Loucy (cell line): ENCODE measurements around the gene ATRNL1.

Experiments
- H2AFZ ChIP-seq: fragments of 200-600 bp; sonication (generic); 2 replicates; pipeline ENCODE4 v1.6.0; 2016; ENCODE audit warnings: antibody characterized with exemption, mild to moderate bottlenecking, low read length, moderate library complexity
- H3F3A ChIP-seq: fragments of 200-600 bp; 2 replicates; pipeline ENCODE4 v1.6.0; 2016; ENCODE audit warnings: antibody characterized with exemption, low read depth, mild to moderate bottlenecking
- H3K27me3 ChIP-seq: fragments of 200-600 bp; sonication (generic); 2 replicates; pipeline ENCODE4 v1.6.1; 2014; ENCODE audit warnings: low read length, mild to moderate bottlenecking; ENCODE audit not compliant: insufficient read depth, poor library complexity, severe bottlenecking
- H3K36me3 ChIP-seq: fragments of 200-600 bp; sonication (generic); 2 replicates; pipeline ENCODE4 v1.6.1; 2016; ENCODE audit warnings: low read length; ENCODE audit not compliant: insufficient read depth
- H3K4me1 ChIP-seq: fragments of 200-600 bp; sonication (generic); 2 replicates; pipeline ENCODE4 v1.5.1; 2014; ENCODE audit warnings: low read length, mild to moderate bottlenecking; ENCODE audit not compliant: insufficient read depth, poor library complexity, severe bottlenecking
- H3K4me2 ChIP-seq: fragments of 200-600 bp; sonication (generic); 2 replicates; pipeline ENCODE4 v1.6.0; 2014; ENCODE audit warnings: antibody characterized with exemption, low read length, low read depth, mild to moderate bottlenecking; ENCODE audit not compliant: poor library complexity, severe bottlenecking
- H3K4me3 ChIP-seq: fragments of 200-600 bp; sonication (generic); 2 replicates; pipeline ENCODE4 v1.5.1; 2014; ENCODE audit warnings: low read length, mild to moderate bottlenecking, mixed read lengths; ENCODE audit not compliant: poor library complexity, severe bottlenecking
- H3K79me2 ChIP-seq: fragments of 200-600 bp; sonication (generic); 2 replicates; pipeline ENCODE4 v1.6.1; 2014; ENCODE audit warnings: low read length; ENCODE audit not compliant: insufficient read depth
- H3K9ac ChIP-seq: fragments of 200-600 bp; sonication (generic); 2 replicates; pipeline ENCODE4 v1.6.0; 2014; ENCODE audit warnings: mild to moderate bottlenecking, low read depth, low read length, moderate library complexity; ENCODE audit not compliant: poor library complexity, severe bottlenecking
- H3K9me2 ChIP-seq: fragments of 200-600 bp; sonication (generic); replicated peaks from 2 replicates; pipeline ENCODE4 v1.6.1; 2016; ENCODE audit warnings: low read depth, low read length, mixed read lengths
- H3K9me3 ChIP-seq: fragments of 200-600 bp; sonication (generic); 2 replicates; pipeline ENCODE4 v1.6.1; 2014; ENCODE audit warnings: mild to moderate bottlenecking, antibody characterized with exemption, low read length, low read depth; ENCODE audit not compliant: insufficient read depth
- H4K20me1 ChIP-seq: fragments of 200-600 bp; sonication (generic); 2 replicates; pipeline ENCODE4 v1.6.0; 2014; ENCODE audit warnings: antibody characterized with exemption, low read length, mild to moderate bottlenecking; ENCODE audit not compliant: insufficient read depth, poor library complexity, severe bottlenecking
- CTCF ChIP-seq: fragments of 200-600 bp; sonication (generic); conservative IDR thresholded peaks from 2 replicates; pipeline ENCODE4 v1.5.1; 2014; ENCODE audit warnings: mild to moderate bottlenecking, antibody characterized with exemption, low read length
- EZH2phosphoT487 ChIP-seq: fragments of 200-600 bp; IDR thresholded peaks from 2 replicates; pipeline ENCODE4 v1.6.1; 2018; ENCODE audit warnings: antibody characterized with exemption, mild to moderate bottlenecking, moderate library complexity, borderline replicate concordance

The ATRNL1 gene

GRCh38 chr10:115814542-115814941, 721.4 kb downstream of the ATRNL1 start:
- no peak for TF ChIP-seq EZH2phosphoT487
- TF ChIP-seq CTCF: no peak
- Histone ChIP-seq H3K79me2 (no peaks in the 10 kb centered on the region), H3K4me3 (no peak overlapping the region), H3K4me2 (no peak overlapping the region), H2AFZ (no peak overlapping the region), H3K9me2 (no peaks in the 10 kb centered on the region), H3K27me3 (no peaks in the 10 kb centered on the region), H3K4me1 (peaks cover 10% of the 10 kb centered on the region), H3K36me3 (no peaks in the 10 kb centered on the region), H4K20me1 (no peaks in the 10 kb centered on the region), H3K9me3 (peaks cover 3% of the 10 kb centered on the region), H3F3A (no peaks in the 10 kb centered on the region), H3K9ac (no peak overlapping the region)

GRCh38 chr10:115818012-115818411, 724.8 kb downstream of the ATRNL1 start:
- TF ChIP-seq CTCF (no peak), EZH2phosphoT487 (no peak)
- H3K36me3 ChIP-seq: no peaks in the 10 kb centered on the region
- H3K79me2 ChIP-seq: no peaks in the 10 kb centered on the region
- H3K4me2 ChIP-seq: no peak overlapping the region
- H3K4me3 ChIP-seq: no peak overlapping the region
- no peak overlapping the region for H2AFZ ChIP-seq
- no peaks in the 10 kb centered on the region for H3K9me2 ChIP-seq
- H3K9ac ChIP-seq: no peak overlapping the region
- no peaks in the 10 kb centered on the region for H3K27me3 ChIP-seq
- no peaks in the 10 kb centered on the region for H3F3A ChIP-seq
- H3K9me3 ChIP-seq: peaks cover 14% of the 10 kb centered on the region; the same call in 1 of the 2 replicates
- H4K20me1 ChIP-seq: no peaks in the 10 kb centered on the region
- peaks cover 10% of the 10 kb centered on the region for H3K4me1 ChIP-seq

GRCh38 chr10:115826396-115826795, 733.2 kb downstream of the ATRNL1 start:
- no peaks in the 10 kb centered on the region for H3K79me2 ChIP-seq
- peaks cover 17% of the 10 kb centered on the region for H3K4me1 ChIP-seq
- H3K9me3 ChIP-seq: peaks cover 8% of the 10 kb centered on the region; the same call in 1 of the 2 replicates
- no peaks in the 10 kb centered on the region for H3F3A ChIP-seq
- no peak overlapping the region for H3K4me2 ChIP-seq
- no peak overlapping the region for H3K9ac ChIP-seq
- H3K27me3 ChIP-seq: no peaks in the 10 kb centered on the region
- no peaks in the 10 kb centered on the region for H3K9me2 ChIP-seq
- H2AFZ ChIP-seq: no peak overlapping the region
- no peak overlapping the region for H3K4me3 ChIP-seq
- TF ChIP-seq CTCF: no peak
- no peak for TF ChIP-seq EZH2phosphoT487
- no peaks in the 10 kb centered on the region for H3K36me3 ChIP-seq
- no peaks in the 10 kb centered on the region for H4K20me1 ChIP-seq
